Activated gamma-delta T cell (primary cell): ENCODE results near the gene KRABD2.
"Not testable (repeated sequence)": the region's sequence is repeated elsewhere in the genome, so short reads cannot be mapped to it uniquely, and the experiment has no call there.

Experiments
- DNase-seq: peaks from one replicate; lab custom pipeline; 2025; lab: John Stamatoyannopoulos, UW

The KRABD2 gene

DNA sequence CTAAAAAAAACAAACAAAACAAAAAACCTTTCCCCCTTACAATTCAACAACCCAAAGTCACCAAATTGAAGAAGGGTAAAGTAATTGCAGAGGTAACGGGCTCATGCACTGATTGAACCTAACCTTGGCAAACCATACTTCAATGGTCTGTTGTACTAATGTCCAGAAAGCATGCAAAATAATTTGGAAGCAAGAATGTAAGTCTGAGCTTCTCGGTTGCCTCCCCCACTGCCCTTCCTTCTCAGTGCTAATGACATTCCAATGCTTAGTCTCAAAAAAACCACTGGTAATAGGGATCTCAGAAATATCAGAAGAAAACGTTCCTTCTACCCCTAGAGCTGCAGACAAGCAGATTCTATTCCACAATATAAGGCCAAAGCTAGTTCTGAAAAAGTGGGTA lies 15.8 kb downstream of the KRABD2 start:
- DNase-seq = no peak

DNA sequence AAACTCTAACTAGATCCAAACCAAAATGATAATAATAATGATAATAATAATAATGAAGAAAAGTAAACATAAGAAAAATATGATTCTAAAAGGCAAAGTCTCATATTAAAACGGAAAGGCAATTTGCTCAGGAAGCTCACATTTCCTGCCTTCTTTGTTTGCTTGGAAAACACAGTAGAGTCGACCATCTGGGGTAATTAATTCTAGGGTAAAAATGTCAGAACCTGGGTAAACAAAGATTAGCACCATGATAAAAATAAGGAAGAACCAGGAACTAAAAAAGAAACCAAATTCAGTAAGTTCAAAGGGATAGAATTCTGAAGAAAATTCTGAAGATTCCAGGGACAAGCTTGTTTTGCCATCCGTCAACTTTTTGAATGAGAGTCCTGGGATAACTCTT lies 16.2 kb downstream of the KRABD2 start:
- DNase-seq = no peak

DNA sequence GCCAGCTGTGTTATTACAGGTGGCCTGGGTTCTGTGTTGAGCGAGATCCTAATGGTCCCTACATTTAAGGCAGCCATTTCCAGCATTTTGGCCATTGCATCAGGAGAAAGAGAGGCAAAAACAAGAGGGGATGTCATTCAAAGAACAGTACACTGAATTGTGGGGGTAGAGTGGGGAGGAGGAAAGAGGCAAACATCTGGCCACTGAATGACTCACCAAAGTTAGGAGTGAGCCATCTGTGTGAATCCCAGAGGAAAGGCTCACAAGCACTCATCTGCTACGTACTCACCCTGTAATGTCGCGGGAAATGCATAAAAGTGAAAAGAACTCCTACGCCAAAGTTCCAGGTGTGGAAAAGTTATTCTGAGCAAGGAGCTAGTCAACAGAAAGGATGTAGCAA lies 16.7 kb downstream of the KRABD2 start:
- DNase-seq = no peak

DNA sequence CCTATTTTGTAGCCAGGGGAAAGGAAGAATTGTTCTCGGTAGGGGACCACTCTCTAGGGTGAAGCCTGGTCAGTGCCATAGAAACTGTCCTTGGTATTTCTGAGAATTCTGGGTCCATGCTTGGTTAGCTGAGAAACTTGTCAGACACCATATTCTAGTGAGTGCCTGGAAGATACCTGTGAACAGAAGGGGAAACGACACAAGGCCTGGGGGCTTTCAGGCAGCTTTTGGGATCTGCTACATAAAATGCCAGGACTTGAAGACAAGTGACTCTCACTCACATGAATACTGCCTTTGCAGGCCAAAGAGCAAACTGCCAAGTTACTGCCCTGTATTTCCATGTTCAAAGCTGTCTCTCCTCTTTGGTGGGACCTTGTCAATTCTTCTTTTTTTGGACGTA lies 18.6 kb downstream of the KRABD2 start:
- no peak for DNase-seq

DNA sequence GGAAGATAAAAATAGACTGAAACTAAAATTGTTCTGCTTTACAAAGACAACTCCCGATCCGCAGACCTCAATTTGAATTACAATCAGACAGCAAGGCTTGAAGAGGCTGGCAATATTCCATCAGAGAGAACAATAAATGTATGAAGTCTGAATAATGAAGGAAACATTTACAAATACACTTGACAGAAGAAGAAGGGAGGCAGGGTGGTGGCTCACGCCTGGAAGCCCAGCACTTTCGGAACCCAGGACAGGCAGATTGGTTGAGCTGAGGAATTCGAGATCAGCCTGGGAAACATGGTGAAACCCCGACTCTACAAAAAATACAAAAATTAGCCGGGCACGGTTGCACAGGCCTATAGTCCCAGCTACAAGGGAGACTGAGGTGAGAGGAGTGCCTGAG lies 22.3 kb downstream of the KRABD2 start:
- DNase-seq = no peak

DNA sequence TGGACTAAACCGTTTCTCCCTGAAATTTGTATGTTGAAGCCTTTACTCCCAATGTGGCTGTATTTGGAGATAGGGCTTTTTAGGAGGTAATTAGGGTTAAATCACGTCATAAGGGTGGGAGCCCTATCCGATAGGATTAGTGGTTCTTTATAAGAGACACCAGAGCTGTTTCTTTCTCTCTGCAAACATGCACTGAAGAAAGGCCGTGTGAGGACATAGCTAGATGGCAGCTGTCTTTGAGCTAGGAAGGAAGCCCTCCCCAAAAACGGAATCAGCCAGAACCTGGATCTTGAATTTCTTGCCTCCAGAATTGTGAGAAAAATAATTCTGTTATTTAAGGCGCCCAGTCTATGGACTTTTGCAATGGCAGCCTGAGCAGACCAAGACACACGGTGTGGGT lies 22.8 kb downstream of the KRABD2 start:
- DNase-seq = no peak

DNA sequence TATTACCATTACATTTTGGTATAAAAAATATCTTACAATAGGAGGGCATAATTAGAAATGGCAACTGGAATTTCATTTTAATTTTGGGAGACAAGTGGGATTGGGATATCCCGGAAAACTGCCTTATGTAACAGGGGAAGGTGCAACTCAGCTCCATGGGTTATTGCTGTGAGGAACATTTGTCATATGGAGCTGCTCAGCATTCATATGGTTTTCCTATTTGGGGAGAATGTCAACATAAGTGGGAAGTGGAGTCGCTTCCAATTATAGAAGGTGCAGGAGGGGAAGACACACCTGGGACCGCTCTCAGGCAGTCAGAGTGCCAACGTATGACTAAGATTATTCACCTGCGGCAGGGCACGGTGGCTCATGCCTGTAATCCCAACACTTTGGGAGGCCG lies 26.2 kb downstream of the KRABD2 start:
- no peak for DNase-seq

DNA sequence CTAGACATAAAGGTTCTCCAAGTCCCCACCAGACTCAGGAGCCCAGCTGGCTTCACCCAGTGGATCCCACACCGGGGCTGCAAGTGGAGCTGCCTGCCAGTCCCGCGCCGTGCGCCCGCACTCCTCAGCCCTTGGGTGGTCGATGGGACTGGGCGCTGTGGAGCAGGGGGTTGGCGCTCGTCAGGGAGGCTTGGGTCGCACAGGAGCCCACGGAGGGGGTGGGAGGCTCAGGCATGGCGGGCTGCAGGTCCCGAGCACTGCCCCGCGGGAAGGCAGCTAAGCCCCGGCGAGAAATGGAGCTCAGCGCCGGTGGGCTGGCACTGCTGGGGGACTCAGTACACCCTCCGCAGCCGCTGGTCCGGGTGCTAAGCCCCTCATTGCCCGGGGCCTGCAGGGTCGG lies 29.5 kb downstream of the KRABD2 start:
- not testable (repeated sequence) for DNase-seq

DNA sequence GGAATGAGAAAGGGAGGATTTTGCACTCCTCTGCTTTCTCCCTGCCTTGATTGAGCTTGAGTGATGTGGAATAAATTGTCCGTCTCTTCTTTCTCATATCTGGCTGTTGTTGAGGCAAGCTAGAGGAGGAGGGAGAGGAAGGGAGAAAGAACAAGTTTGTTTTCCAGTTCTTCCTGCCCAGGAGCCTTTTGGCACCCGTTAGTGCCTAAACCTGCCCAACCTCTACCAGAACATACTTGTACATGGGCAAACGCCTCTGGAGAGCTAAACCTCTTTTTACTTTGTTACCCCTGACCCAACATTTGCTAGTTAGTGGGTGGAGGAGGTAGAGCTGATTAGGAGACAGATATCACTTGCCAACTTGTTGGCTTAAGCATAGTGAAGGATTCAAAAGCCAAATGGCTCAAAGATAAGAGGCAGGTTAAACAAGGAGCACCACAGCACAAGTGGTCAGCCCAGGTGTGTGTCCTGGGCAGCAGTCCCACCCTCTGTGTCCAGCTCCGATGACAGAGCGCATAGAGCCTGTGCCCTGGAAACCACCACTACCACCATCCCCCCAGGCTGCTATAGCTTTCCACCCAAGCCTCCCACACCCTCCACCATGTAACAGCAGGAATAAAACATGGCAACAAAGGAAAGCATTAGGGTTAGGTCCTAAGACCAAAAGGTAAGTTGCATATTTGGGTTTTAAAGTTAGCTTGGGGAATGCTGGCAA lies 30.4 kb downstream of the KRABD2 start:
- no peak for DNase-seq

DNA sequence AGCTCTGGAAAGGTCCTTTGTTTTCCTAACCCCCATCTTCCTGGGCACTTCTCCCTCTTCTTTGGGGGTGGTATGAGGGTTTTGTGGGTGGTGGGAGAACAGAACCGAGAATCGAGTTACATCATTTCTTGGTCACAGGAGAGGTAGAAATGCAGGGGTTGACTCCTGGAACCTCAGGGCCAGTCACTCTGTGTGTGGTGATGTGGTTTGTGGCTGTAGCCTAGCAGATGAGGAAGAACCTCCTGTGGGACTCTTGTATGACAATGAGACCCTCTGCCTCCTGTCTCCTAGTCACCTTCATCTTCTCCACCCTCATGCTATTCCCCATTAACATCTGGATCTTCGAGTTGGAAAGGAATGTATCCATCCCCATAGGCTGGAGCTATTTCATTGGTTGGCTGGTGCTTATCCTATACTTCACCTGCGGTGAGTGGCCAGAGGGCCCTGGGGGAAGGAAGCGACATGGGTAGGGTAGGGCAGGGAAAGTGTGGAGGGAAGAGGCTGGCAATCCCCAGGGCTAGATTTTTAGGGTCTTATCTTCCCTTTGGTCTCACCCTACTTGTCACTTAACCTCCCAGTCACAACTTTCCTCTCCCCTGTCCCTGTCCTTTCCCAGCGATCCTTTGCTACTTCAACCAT lies 31.3 kb downstream of the KRABD2 start:
- no peak for DNase-seq

DNA sequence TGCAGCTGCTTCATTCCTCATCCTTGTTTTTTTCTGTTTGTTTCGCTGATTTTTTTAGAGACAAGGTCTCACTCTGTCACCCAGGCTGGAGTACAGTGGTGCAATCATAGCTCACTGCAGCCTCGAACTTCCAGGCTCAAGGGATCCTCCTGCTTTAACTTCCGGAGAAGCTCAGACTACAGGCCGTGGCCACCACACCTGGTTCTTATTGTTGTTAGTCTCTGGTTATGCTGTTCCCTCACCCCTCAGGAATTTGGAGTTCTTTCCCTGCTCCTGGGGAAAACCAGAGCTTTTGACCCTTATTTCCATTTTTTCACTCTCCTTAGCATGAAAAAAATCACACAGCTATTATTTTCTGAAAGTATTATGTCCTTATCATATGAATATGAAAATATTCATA lies 35.0 kb downstream of the KRABD2 start:
- DNase-seq = no peak

DNA sequence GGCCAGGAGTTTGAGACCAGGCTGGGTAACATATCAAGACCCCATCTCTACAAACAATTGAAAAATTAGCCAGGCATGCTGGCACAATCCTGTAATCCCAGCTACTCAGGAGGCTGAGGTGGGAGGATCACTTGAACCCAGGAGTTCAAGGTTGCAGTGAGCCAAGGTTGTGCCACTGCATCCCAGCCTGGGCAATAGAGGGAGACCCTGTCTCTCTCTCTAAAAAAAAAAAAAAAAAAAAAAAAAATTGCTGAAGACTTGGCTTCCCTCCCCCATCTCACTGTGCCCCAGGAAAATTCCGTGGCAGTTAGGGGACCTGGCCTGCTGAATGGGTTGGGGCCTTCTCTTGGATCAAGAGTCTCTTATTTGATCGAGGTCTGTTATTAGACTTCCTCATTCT lies 37.0 kb downstream of the KRABD2 start, which contains the start of gene ODF4:
Gene ODF4, plus strand, starts transcription at position 301 of the 400 bp plus-strand sequence. CDS start 212 bp downstream, outside the sequence.
- no peak for DNase-seq

DNA sequence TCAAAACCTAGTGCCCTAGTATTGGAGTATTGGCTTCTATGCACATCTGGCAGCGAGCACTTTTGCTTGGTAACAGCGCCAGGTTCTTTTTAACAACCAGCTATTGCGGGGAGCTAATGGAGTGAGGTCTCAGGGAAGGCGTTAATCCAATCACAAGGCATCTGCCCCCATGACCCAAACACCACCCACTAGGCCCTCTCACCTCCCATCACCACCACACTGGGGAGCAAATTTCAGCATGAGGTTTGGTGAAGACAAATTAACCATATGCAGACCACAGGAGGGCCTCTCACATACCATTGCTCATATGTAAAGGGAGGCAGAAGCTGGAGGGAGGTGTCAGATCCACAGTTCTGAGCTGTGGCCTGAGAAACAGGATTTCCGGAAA lies 37.8 kb downstream of the KRABD2 start:
- DNase-seq = no peak

DNA sequence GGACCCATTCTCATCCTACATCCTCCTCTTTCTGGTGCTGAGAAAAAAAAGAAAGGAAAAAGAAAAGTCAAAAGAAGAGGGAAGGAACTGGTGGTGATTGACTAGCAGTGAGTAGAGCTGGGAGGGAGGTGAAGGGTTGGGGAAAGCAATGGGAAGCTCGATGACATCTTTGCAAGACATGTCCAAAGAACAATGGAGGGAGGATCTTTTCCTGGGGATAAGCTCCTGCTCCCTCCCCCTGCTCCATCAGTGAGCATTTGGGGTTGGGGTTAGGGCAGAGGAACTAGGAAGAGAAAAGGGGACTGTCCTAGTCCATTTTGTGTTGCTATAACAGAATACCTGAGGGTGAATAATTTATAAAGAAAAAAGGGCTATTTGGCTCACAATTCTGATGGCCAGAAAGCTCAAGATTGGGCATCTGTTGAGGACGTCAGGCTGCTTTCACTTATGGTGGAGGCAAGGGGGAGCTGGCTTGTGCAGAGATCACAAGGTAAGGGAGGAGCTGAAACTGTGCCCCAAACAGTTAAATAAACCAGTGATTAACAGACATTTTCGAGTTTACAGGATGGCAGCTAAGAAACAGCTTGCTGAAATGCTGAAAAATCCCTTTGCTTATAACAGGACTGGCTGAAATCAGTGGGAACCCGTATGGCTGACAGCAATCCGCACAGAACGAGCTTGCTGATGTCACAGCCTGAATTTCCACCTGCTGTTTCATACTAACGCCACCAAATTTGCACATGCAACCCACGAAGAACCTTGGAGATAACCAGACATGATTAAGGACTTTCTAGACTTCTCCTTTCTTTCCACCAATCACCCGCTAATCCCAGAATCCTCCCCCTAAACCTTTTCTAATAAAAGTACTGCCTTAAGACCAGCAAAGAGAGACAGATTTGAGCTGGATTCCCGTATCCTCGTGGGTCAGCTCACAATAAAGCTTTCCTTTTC lies 38.4 kb downstream of the KRABD2 start:
- DNase-seq = no peak

DNA sequence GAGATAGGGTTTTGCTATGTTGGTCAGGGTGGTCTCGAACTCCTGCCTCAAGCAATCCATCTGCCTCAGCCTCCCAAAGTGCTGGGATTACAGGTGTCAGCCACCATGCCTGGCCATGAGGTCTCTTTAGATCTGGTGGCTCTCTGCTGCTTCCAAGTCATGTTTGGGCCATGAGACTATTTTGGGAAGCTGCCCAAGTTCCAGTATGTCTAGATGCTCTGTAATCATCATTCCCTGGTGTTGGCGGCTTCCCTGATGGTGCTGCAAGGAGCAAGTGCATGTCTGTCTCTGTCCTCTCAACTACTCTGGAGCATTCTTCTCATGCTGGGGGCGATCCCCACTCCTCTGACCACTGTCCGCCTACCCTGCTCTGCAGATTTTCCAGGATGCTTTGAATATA lies 43.2 kb downstream of the KRABD2 start:
- DNase-seq = no peak

DNA sequence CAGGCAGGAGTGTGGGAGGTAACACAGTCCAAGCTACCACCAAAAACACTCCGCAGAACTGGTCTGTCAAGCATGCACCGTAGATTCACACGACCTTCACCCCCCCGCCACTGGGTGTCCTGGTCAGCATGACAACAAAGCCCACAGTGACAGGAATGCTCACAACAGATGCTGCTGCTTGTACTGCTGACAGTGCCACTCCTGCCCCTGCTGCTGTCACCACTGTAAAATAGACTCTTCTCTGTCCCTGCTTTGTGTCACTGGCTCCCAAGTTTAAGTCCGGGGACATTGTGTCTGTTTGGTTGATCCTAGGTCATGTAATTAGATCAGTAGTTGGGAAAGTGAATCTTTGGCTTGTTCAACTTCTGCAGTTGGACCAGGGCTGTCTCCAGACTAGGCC lies 43.8 kb downstream of the KRABD2 start:
- no peak for DNase-seq

DNA sequence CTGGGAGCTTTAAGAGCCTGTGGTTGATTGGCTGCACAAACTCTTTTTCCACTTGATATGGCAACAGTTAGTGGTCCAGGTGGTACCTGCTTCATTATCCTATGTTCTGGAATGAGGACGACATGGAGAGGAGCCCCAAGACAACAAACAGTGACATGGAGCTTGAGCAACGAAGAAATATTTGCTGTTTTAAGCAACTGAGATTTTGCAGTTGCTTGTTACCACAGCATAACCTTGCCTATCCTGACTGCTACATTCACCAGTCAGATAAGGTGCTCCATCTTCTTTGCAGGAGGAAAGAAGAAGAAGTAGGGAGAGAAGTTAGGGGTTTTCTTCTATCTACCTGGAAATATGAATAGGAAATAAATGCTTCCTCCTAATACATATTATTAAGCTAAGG lies 44.4 kb downstream of the KRABD2 start:
- DNase-seq = no peak

DNA sequence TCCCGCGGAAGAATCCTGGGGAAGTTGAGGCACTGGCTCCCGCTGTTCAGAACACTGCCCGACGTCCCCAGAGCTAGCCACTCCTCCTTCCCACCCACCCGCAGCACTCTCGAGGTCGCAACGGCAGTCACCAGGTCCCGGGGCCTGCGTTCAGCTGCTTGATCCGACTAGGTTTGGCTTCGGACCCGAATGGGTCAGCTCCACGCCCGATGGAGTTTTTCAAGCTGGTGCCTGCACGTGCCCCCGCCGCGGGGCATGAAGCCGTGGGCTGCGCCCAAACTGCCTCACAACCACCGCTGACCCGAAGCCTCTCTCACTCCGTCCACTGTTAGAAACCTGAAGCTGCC lies 49.2 kb downstream of the KRABD2 start:
- no peak for DNase-seq
